Lung (tissue), 12 donors: ENCODE measurements around the gene CATSPER1. TPM values are rescaled to one million over a fixed set of nuclear protein-coding genes. Genes with fewer than 3 reads are reported as not detected.

Experiments
- ATAC-seq: fragments of 200-7000 bp; cut with Tn5 transposase; one replicate; pipeline ENCODE4 v1.9.1; 2020; ENCODE audit warnings: moderate number of reproducible peaks; ENCODE audit not compliant: insufficient read depth, low FRiP score
- DNase-seq, 3 donors: peaks; one replicate each; pipeline ENCODE4 v3.0.0-alpha.2; 2013 to 2017
- H3K27ac ChIP-seq, 2 donors: one replicate each; pipeline ENCODE4 v1.5.1; 2013; ENCODE audit warnings: mild to moderate bottlenecking in 2 of 2, moderate library complexity in 2 of 2, control low read depth in 1 of 2, inconsistent platforms in 1 of 2, low read depth in 1 of 2, low read length in 1 of 2
- H3K27me3 ChIP-seq, 3 donors: one replicate each; pipeline ENCODE4 v1.5.1; 2013; ENCODE audit warnings: low read length in 2 of 3; ENCODE audit not compliant: control insufficient read depth in 3 of 3, insufficient read depth in 3 of 3
- H3K36me3 ChIP-seq, 4 donors: one replicate each; pipeline ENCODE4 v1.5.1; 2013; ENCODE audit warnings: low read length in 4 of 4, mild to moderate bottlenecking in 1 of 4, moderate library complexity in 1 of 4; ENCODE audit not compliant: control insufficient read depth in 4 of 4, insufficient read depth in 4 of 4
- H3K4me1 ChIP-seq, 5 donors: one replicate each; pipeline ENCODE4 v1.5.1; 2013; ENCODE audit warnings: low read length in 5 of 5, mild to moderate bottlenecking in 2 of 5, moderate library complexity in 1 of 5; ENCODE audit not compliant: control insufficient read depth in 5 of 5, insufficient read depth in 5 of 5
- H3K4me3 ChIP-seq: one replicate; pipeline ENCODE4 v1.5.1; 2013; ENCODE audit warnings: mild to moderate bottlenecking, control low read depth, moderate library complexity
- H3K9ac ChIP-seq, 2 donors: one replicate each; pipeline ENCODE4 v1.5.1; 2013; ENCODE audit warnings: low read length in 2 of 2, control low read depth in 1 of 2; ENCODE audit not compliant: insufficient read depth in 1 of 2
- H3K9me3 ChIP-seq, 4 donors: one replicate each; pipeline ENCODE4 v1.5.1; 2013; ENCODE audit warnings: low read length in 3 of 4, mild to moderate bottlenecking in 1 of 4, moderate library complexity in 1 of 4; ENCODE audit not compliant: control insufficient read depth in 4 of 4, insufficient read depth in 3 of 4
- WGBS, 2 donors: extraction: QIAGEN DNeasy Blood & Tissue Kit; methylation state at CpG; one replicate each; pipeline ENCODE4 v1.1.7; 2013; 5-methylcytosine and 5-hydroxymethylcytosine counted together
- polyA plus RNA-seq, 2 donors: library from polyadenylated mRNA; stranded (reverse); fragments of 200-250 nt; gene quantifications; one replicate each; pipeline ENCODE4 v1.2.1, GENCODE V29; 2013
- total RNA-seq, 2 donors: library from RNA; depleted of rRNA in 1 of 2; stranded (reverse); fragments of >200 nt in 1 of 2; gene quantifications; one replicate each; pipeline ENCODE4 v1.2.1, GENCODE V29; 2014 to 2021
- TF ChIP-seq, protein P1 (sequence below): IDR thresholded peaks from 2 replicates; pipeline ENCODE4 v1.5.1; 2012; ENCODE audit warnings: mild to moderate bottlenecking; ENCODE audit errors: control extremely low read depth, extremely low read depth
- donor health status: control.
- donor health status: control.
- donor health status: Bipolar disorder and iron deficiency.
- donor health status: healthy.
- donor health status: DM: yes; HTN: yes; CAD: no.

Gene CATSPER1
- total and polyA plus RNA-seq, 4 donors: 2.9 to 3.3 (median 3.1) TPM; not detected in 1

DNA sequence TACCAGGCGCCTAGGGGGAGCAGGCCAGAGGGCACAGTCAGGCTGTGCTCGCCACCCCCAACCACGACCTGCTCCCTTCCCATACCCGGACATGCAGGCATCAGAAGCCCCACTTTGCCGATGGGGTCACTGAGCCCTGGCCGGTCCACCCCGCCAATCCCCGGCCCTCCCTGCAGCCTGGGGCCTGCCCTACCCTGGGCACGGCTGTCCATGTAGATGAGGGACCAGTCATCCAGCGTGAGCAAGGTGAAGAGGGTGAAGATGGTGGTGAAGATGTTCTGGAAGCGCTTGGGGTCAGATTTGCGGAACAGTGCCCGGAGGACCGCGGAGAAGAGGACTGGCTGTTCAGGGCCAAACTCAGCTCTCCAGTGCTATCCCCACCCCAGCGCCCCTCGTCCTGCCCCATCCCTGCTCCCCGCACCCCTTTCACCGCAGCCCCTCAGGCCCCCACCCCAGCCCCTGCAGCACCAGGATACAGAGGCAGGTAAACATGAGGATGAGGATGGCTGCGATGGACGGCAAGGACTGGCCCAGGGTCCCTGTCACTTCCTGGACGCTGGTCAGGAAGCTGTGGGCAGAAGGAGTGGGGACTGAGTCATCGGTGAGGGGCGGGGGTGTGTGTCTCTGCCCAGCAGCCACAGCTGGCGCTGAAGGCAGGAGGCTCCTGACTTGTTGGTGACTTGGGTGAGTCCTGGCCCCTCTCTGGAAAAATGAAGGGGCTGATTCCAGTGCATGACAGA lies 5.5 kb downstream of the CATSPER1 start:
- H3K9ac ChIP-seq: no peak overlapping the region
- DNase-seq (no peak), ATAC-seq (peak; percentile 24)
- no peak overlapping the region for H3K27ac ChIP-seq
- H3K4me3 ChIP-seq: no peak overlapping the region
- 72 to 77% methylated on average over 24 to 25 of the region's 25 CpGs for WGBS, 2 donors
- TF ChIP-seq, protein P1, sequence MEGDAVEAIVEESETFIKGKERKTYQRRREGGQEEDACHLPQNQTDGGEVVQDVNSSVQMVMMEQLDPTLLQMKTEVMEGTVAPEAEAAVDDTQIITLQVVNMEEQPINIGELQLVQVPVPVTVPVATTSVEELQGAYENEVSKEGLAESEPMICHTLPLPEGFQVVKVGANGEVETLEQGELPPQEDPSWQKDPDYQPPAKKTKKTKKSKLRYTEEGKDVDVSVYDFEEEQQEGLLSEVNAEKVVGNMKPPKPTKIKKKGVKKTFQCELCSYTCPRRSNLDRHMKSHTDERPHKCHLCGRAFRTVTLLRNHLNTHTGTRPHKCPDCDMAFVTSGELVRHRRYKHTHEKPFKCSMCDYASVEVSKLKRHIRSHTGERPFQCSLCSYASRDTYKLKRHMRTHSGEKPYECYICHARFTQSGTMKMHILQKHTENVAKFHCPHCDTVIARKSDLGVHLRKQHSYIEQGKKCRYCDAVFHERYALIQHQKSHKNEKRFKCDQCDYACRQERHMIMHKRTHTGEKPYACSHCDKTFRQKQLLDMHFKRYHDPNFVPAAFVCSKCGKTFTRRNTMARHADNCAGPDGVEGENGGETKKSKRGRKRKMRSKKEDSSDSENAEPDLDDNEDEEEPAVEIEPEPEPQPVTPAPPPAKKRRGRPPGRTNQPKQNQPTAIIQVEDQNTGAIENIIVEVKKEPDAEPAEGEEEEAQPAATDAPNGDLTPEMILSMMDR: no peak
- H3K27me3 ChIP-seq: peaks cover 0 to 5% (median 0%) of the 10 kb centered on the region in 3 donors
- H3K9me3 ChIP-seq: no peaks in the 10 kb centered on the region
- H3K4me1 ChIP-seq: peaks cover 0 to 5% (median 0%) of the 10 kb centered on the region in 5 donors
- no peaks in the 10 kb centered on the region for H3K36me3 ChIP-seq

DNA sequence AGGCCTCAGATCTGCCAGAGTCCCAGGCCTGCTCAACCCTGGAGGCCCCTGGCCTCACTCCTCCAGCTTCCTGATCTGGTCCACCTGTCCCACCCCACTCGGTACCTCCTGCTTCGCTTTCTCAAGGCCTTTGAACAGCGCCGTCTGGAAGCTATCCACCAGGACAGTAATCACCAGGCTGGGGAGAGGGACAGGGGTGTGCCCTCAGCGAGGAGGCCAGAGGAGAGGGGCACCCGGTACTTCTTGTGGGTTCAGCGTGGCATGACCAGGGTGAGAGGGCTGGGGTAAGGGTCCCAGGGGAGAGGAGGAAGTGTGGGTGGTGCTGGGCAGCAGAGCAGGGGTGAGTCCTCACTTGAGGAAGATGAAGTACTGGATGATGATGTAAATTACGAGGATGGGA lies 6.1 kb downstream of the CATSPER1 start:
- H3K9ac ChIP-seq: no peak overlapping the region
- 77 to 81% methylated on average over 8 of the region's 8 CpGs for WGBS, 2 donors
- peaks cover 0 to 5% (median 0%) of the 10 kb centered on the region in 3 donors for H3K27me3 ChIP-seq
- TF ChIP-seq, protein P1: no peak
- H3K27ac ChIP-seq: no peak overlapping the region
- ATAC-seq (no peak), DNase-seq (no peak)
- no peak overlapping the region for H3K4me3 ChIP-seq
- no peaks in the 10 kb centered on the region for H3K9me3 ChIP-seq
- H3K4me1 ChIP-seq: peaks cover 0 to 5% (median 0%) of the 10 kb centered on the region in 5 donors
- H3K36me3 ChIP-seq: no peaks in the 10 kb centered on the region

DNA sequence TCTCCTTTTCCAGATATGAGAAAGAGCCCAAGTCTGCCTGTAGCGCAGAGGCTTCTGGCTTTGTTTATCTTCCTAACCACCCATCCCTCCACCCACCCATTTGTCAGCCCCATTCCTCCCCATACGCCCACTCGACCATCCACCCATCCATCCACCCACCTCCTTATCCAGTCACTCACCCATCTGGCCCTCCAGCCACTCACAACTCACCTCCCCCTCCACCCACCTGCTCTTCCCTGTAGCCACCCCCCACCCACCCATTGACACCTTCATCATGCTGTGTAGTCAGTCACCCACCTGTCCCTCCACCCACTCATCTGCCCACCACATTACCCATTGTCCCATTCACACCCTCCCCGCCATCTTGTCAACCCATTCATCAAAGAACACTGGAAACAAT lies 9.0 kb downstream of the CATSPER1 start:
- DNase-seq: no peak
- TF ChIP-seq, protein P1: no peak
- H3K4me3 ChIP-seq: no peak overlapping the region
- no peaks in the 10 kb centered on the region for H3K36me3 ChIP-seq
- peaks cover 0 to 4% (median 0%) of the 10 kb centered on the region in 5 donors for H3K4me1 ChIP-seq
- peaks cover 0 to 7% (median 5%) of the 10 kb centered on the region in 3 donors for H3K27me3 ChIP-seq
- ATAC-seq: no peak
- 82% methylated on average over 4 of the region's 4 CpGs for WGBS, 2 donors
- no peak overlapping the region for H3K27ac ChIP-seq
- no peaks in the 10 kb centered on the region for H3K9me3 ChIP-seq
- no peak overlapping the region for H3K9ac ChIP-seq
